Measurements from ENCODE around the gene RPL10. TPM values are rescaled to one million over a fixed set of nuclear protein-coding genes. Genes with fewer than 3 reads are reported as not detected.
A peak's percentile ranks its signal among the peaks of the same experiment; 100 is the strongest.

The RPL10 gene
- total RNA-seq, 1 experiment from 2014 or later: 2,466 TPM

GRCh38 chrX:154403192-154403591, 5.0 kb downstream of the RPL10 start:
- BruUV-seq (replicated peaks): no TSS peak

GRCh38 chrX:154403858-154404257, 5.7 kb downstream of the RPL10 start:
- BruUV-seq (replicated peaks): no TSS peak
- Histone ChIP-seq H3K36me3 (ENCODE audit: control insufficient read depth, insufficient read depth, low read length) (peaks cover 10% of the 10 kb centered on the region), H3K27me3 (ENCODE audit: control insufficient read depth, insufficient read depth, low read length) (no peaks in the 10 kb centered on the region), H3K9me3 (ENCODE audit: control insufficient read depth, insufficient read depth, low read depth, low read length) (no peaks in the 10 kb centered on the region), H3K27ac (ENCODE audit: low read length) (no peak overlapping the region), H3K4me1 (ENCODE audit: control insufficient read depth, insufficient read depth, low read length) (peaks cover 35% of the 10 kb centered on the region), H3K4me3 (ENCODE audit: low read depth in 2 of 2, low read length in 2 of 2) (no peak overlapping the region)
- TF ChIP-seq CTCF (IDR thresholded peaks at IDR 0.05): no peak
- TF ChIP-seq TCF7L2 (IDR thresholded peaks at IDR 0.05; ENCODE audit: low read depth, low read length): no peak
- no peak for TF ChIP-seq SIN3A (IDR thresholded peaks at IDR 0.05; ENCODE audit: borderline replicate concordance, insufficient read depth, low read depth, low read length)
- TF ChIP-seq POLR2AphosphoS5 (IDR thresholded peaks at IDR 0.05; ENCODE audit: low read depth, low read length): no peak
- TF ChIP-seq REST (IDR thresholded peaks at IDR 0.05; ENCODE audit: insufficient read depth in 1 of 2, low read depth in 2 of 2, low read length in 1 of 2): no peak
- DNase-seq (ENCODE audit: low read depth, low spot score) (no peak), ATAC-seq (no peak)
- CTCF ChIA-PET: no interaction called here
- POLR2A ChIA-PET: interaction anchor here (0.7 kb wide), 1 partner anchor 32 kb away, joined by 12 read pairs; no protein-coding TSS in a partner anchor
- intact Hi-C loops (cut with micrococcal nuclease; ENCODE audit: unreplicated experiment) (no loop called here), in situ Hi-C loops (cut with HindIII; ENCODE audit: low pct_unique_long_range_greater_than_20kb, low sequenced_read_pairs) (no loop called here)

More at GRCh38 chrX:154403192-154403591, 5.0 kb downstream of the RPL10 start:
- TF ChIP-seq REST (IDR thresholded peaks at IDR 0.05; ENCODE audit: insufficient read depth in 1 of 2, low read depth in 2 of 2, low read length in 1 of 2) (no peak), SIN3A (IDR thresholded peaks at IDR 0.05; ENCODE audit: borderline replicate concordance, insufficient read depth, low read depth, low read length) (no peak), POLR2AphosphoS5 (IDR thresholded peaks at IDR 0.05; ENCODE audit: low read depth, low read length) (no peak)
- Histone ChIP-seq H3K36me3 (ENCODE audit: control insufficient read depth, insufficient read depth, low read length) (peaks cover 10% of the 10 kb centered on the region), H3K9me3 (ENCODE audit: control insufficient read depth, insufficient read depth, low read depth, low read length) (no peaks in the 10 kb centered on the region), H3K27me3 (ENCODE audit: control insufficient read depth, insufficient read depth, low read length) (no peaks in the 10 kb centered on the region), H3K4me3 (ENCODE audit: low read depth in 2 of 2, low read length in 2 of 2) (no peak overlapping the region), H3K27ac (ENCODE audit: low read length) (no peak overlapping the region), H3K4me1 (ENCODE audit: control insufficient read depth, insufficient read depth, low read length) (peaks cover 30% of the 10 kb centered on the region)
- intact Hi-C loops (cut with micrococcal nuclease; ENCODE audit: unreplicated experiment) (no loop called here), in situ Hi-C loops (cut with HindIII; ENCODE audit: low pct_unique_long_range_greater_than_20kb, low sequenced_read_pairs) (no loop called here)
- ChIA-PET POLR2A (interaction anchor here (0.7 kb wide), 1 partner anchor 33 kb away, joined by 12 read pairs; no protein-coding TSS in a partner anchor), CTCF (no interaction called here)
- DNase-seq (ENCODE audit: low read depth, low spot score) (no peak), ATAC-seq (peak; percentile 1; the same call in 1 of the 2 replicates)
